A673 (cell line): ENCODE measurements around the gene CCL25. TPM values are rescaled to one million over a fixed set of nuclear protein-coding genes. Genes with fewer than 3 reads are reported as not detected.

Experiments
- BruUV-seq: library from RNA; stranded (reverse); fragments of 400-500 nt; replicated peaks from 2 replicates; lab custom pipeline; 2021; lab: Mats Ljungman, UMichigan
- CTCF ChIA-PET: fragments of 300-600 bp; sonication (Branson Sonifier 250); formaldehyde crosslinking; loops from one replicate; lab custom pipeline; 2022; ENCODE audit warnings: antibody characterized with exemption; lab: Charles Lee
- POLR2A ChIA-PET: fragments of 300-600 bp; sonication (Branson Sonifier 250); formaldehyde crosslinking; loops from one replicate; lab custom pipeline; 2022; ENCODE audit warnings: antibody characterized with exemption; ENCODE audit not compliant: low non-redundant PET; lab: Charles Lee
- DNase-seq: peaks from one replicate; pipeline ENCODE4 v3.0.0-alpha.2; 2015; ENCODE audit warnings: low spot score
- H3K27ac ChIP-seq: fragments of 200-600 bp; sonication (generic); 2 replicates; pipeline ENCODE4 v1.5.1; 2016; ENCODE audit warnings: mixed run types, low read depth, mild to moderate bottlenecking, mixed read lengths, antibody characterized with exemption, low read length; ENCODE audit not compliant: poor library complexity, severe bottlenecking
- H3K27me3 ChIP-seq: fragments of 200-600 bp; sonication (generic); replicated peaks from 2 replicates; pipeline ENCODE4 v1.6.1; 2017; ENCODE audit warnings: mixed run types, low read depth, mild to moderate bottlenecking, mixed read lengths, antibody characterized with exemption, low read length; ENCODE audit not compliant: insufficient read depth, poor library complexity
- H3K36me3 ChIP-seq: fragments of 200-600 bp; sonication (generic); 2 replicates; pipeline ENCODE4 v1.6.1; 2016; ENCODE audit warnings: mixed run types, mild to moderate bottlenecking, mixed read lengths, antibody characterized with exemption, low read length; ENCODE audit not compliant: insufficient read depth, poor library complexity, severe bottlenecking
- H3K4me1 ChIP-seq: fragments of 200-600 bp; sonication (generic); 2 replicates; pipeline ENCODE4 v1.6.1; 2017; ENCODE audit warnings: mixed run types, mild to moderate bottlenecking, mixed read lengths, antibody characterized with exemption, low read length; ENCODE audit not compliant: insufficient read depth, poor library complexity, severe bottlenecking
- H3K4me3 ChIP-seq: fragments of 200-600 bp; sonication (generic); 2 replicates; pipeline ENCODE4 v1.5.1; 2016; ENCODE audit warnings: low read depth, mixed run types, mild to moderate bottlenecking, mixed read lengths, low read length; ENCODE audit not compliant: poor library complexity, severe bottlenecking
- H3K9me3 ChIP-seq: fragments of 200-600 bp; sonication (generic); 2 replicates; pipeline ENCODE4 v1.6.1; 2016; ENCODE audit warnings: mixed run types, low read depth, mild to moderate bottlenecking, mixed read lengths, antibody characterized with exemption, low read length; ENCODE audit not compliant: poor library complexity, severe bottlenecking
- CTCF ChIP-seq: fragments of 300-800, 200-600 bp; sonication (generic); conservative IDR thresholded peaks from 2 replicates; pipeline ENCODE4 v1.5.1; 2017; ENCODE audit warnings: low read depth, mild to moderate bottlenecking, antibody characterized with exemption, low read length, moderate library complexity, mixed read lengths
- EZH2 ChIP-seq: fragments of 200-600 bp; sonication (generic); IDR thresholded peaks from 2 replicates; pipeline ENCODE4 v1.6.1; 2017; ENCODE audit warnings: borderline replicate concordance, low read depth, mild to moderate bottlenecking, mixed read lengths, antibody characterized with exemption, low read length; ENCODE audit not compliant: poor library complexity, severe bottlenecking
- intact Hi-C: fragments of 100-400 bp; cut with micrococcal nuclease; formaldehyde crosslinking; loops from one replicate; pipeline ENCODE4 v1.10.0; 2022; ENCODE audit not compliant: unreplicated experiment
- total RNA-seq: library from RNA; stranded (reverse); gene quantifications from 2 replicates; pipeline ENCODE4 v1.2.3, GENCODE V29; 2021

CCL25 gene
- total RNA-seq, 1 experiment from 2014 or later: not detected

- Histone ChIP-seq H3K9me3 (no peaks in the 10 kb centered on the region), H3K4me1 (no peaks in the 10 kb centered on the region), H3K27ac (no peak overlapping the region), H3K36me3 (no peaks in the 10 kb centered on the region), H3K4me3 (no peak overlapping the region), H3K27me3 (no peaks in the 10 kb centered on the region)
- POLR2A ChIA-PET: interaction anchor here (0.7 kb wide), 1 partner anchor 11 kb away, joined by 3 read pairs; no protein-coding TSS in a partner anchor
- CTCF ChIA-PET: no interaction called here
- no TSS peak for BruUV-seq
- intact Hi-C loops: no loop called here
- TF ChIP-seq EZH2: no peak
- TF ChIP-seq CTCF: no peak
- DNase-seq: no peak
These were observed 22.9 kb downstream of the CCL25 start for GRCh38 chr19:8075158-8076074.

GRCh38 chr19:8079988-8080387 is 27.4 kb downstream of the CCL25 start:
- no peaks in the 10 kb centered on the region for H3K4me1 ChIP-seq
- CTCF ChIA-PET: no interaction called here
- no TSS peak for BruUV-seq
- no peaks in the 10 kb centered on the region for H3K27me3 ChIP-seq
- DNase-seq: no peak
- no peak overlapping the region for H3K27ac ChIP-seq
- no peak for TF ChIP-seq CTCF
- no peak for TF ChIP-seq EZH2
- POLR2A ChIA-PET: no interaction called here
- H3K4me3 ChIP-seq: no peak overlapping the region
- intact Hi-C loops: no loop called here
- no peaks in the 10 kb centered on the region for H3K36me3 ChIP-seq
- H3K9me3 ChIP-seq: no peaks in the 10 kb centered on the region

GRCh38 chr19:8080832-8081231 is 28.3 kb downstream of the CCL25 start:
- POLR2A ChIA-PET: no interaction called here
- intact Hi-C loops: no loop called here
- TF ChIP-seq EZH2: no peak
- TF ChIP-seq CTCF: no peak

More at GRCh38 chr19:8080832-8081231, 28.3 kb downstream of the CCL25 start:
- no TSS peak for BruUV-seq
- H3K27ac ChIP-seq: no peak overlapping the region
- H3K36me3 ChIP-seq: no peaks in the 10 kb centered on the region
- CTCF ChIA-PET: no interaction called here
- H3K4me3 ChIP-seq: no peak overlapping the region
- no peaks in the 10 kb centered on the region for H3K9me3 ChIP-seq
- no peaks in the 10 kb centered on the region for H3K4me1 ChIP-seq
- H3K27me3 ChIP-seq: no peaks in the 10 kb centered on the region
- DNase-seq: no peak
